Measurements from ENCODE around the gene FBXO46.
"Not testable (repeated sequence)": the region's sequence is repeated elsewhere in the genome, so short reads cannot be mapped to it uniquely, and the experiment has no call there.

GRCh38 chr19:45685045-45685444 is 45.7 kb downstream of the FBXO46 start:
- not testable (repeated sequence) for TF ChIP-seq CTCF (conservative IDR thresholded peaks at IDR 0.05; ENCODE audit: low read length); EZH2phosphoT487 (IDR thresholded peaks at IDR 0.05; ENCODE audit: borderline replicate concordance)

All from Loucy (cell line).